ENCODE measurements around the gene TBCA.

DNA sequence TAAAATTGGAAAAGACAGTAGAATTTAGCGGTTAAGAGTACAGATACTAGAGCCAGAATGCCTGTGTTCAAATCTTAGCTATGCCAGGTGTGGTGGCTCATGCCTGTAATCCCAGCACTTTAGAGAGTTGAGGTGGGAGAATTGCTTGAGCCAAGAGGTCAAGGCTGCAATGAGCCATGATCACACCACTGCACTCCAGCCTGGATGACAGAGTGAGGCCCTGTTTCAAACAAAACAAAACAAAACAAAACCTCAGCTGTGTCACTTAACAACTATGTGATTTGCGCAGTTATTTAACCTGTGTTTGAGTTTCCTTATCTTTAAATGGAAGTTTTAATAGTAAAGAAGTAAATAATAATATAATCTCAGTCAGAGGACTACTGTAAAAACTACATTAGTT lies 68.3 kb downstream of the TBCA start:
- TF ChIP-seq, protein P1, sequence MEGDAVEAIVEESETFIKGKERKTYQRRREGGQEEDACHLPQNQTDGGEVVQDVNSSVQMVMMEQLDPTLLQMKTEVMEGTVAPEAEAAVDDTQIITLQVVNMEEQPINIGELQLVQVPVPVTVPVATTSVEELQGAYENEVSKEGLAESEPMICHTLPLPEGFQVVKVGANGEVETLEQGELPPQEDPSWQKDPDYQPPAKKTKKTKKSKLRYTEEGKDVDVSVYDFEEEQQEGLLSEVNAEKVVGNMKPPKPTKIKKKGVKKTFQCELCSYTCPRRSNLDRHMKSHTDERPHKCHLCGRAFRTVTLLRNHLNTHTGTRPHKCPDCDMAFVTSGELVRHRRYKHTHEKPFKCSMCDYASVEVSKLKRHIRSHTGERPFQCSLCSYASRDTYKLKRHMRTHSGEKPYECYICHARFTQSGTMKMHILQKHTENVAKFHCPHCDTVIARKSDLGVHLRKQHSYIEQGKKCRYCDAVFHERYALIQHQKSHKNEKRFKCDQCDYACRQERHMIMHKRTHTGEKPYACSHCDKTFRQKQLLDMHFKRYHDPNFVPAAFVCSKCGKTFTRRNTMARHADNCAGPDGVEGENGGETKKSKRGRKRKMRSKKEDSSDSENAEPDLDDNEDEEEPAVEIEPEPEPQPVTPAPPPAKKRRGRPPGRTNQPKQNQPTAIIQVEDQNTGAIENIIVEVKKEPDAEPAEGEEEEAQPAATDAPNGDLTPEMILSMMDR (IDR thresholded peaks at IDR 0.05): no peak
- TF ChIP-seq POLR2A (IDR thresholded peaks at IDR 0.05): no peak
